Stimulated activated CD8-positive, alpha-beta memory T cell treated with anti-CD3 and anti-CD28 coated beads, Interleukin-15, amount 100 ng/mL, for 4 hours (primary cell): ENCODE data around the gene SLC47A2.
"Not testable (repeated sequence)": the region's sequence is repeated elsewhere in the genome, so short reads cannot be mapped to it uniquely, and the experiment has no call there.

Source experiments
- DNase-seq, 2 donors: peaks; one replicate each; pipeline ENCODE4 v3.0.0-alpha.2; 2020; ENCODE audit warnings: low read depth in 2 of 2

SLC47A2 gene

GRCh38 chr17:19706791-19707727 lies 9.3 kb downstream of the SLC47A2 start:
- no peak for DNase-seq

GRCh38 chr17:19705771-19706770 lies 10.3 kb downstream of the SLC47A2 start:
- no peak for DNase-seq

- no peak for DNase-seq
Observed at GRCh38 chr17:19705201-19705600, 11.2 kb downstream of the SLC47A2 start.

- no peak for DNase-seq
Observed at GRCh38 chr17:19703828-19704613, 12.4 kb downstream of the SLC47A2 start.

- DNase-seq = no peak
Observed at GRCh38 chr17:19703106-19703827, 13.1 kb downstream of the SLC47A2 start.

- DNase-seq = no peak
Observed at GRCh38 chr17:19702217-19702641, 14.2 kb downstream of the SLC47A2 start.

GRCh38 chr17:19686400-19687090 lies 29.8 kb downstream of the SLC47A2 start:
- DNase-seq = no peak

GRCh38 chr17:19684909-19685580 lies 31.3 kb downstream of the SLC47A2 start:
- not testable (repeated sequence) for DNase-seq

GRCh38 chr17:19683117-19683516 lies 33.3 kb downstream of the SLC47A2 start:
- no peak for DNase-seq

- DNase-seq = no peak
Observed at GRCh38 chr17:19678581-19679453, 37.6 kb downstream of the SLC47A2 start.

GRCh38 chr17:19677736-19678379 lies 38.5 kb downstream of the SLC47A2 start:
- DNase-seq = no peak

- no peak for DNase-seq
Observed at GRCh38 chr17:19676896-19677295, 39.5 kb downstream of the SLC47A2 start.

- DNase-seq = no peak
Observed at GRCh38 chr17:19673623-19674022, 42.8 kb downstream of the SLC47A2 start.

- DNase-seq = no peak
Observed at GRCh38 chr17:19672009-19672750, 44.2 kb downstream of the SLC47A2 start.

GRCh38 chr17:19671433-19671832 lies 45.0 kb downstream of the SLC47A2 start:
- DNase-seq = no peak

GRCh38 chr17:19670908-19671307 lies 45.5 kb downstream of the SLC47A2 start:
- no peak for DNase-seq

- DNase-seq = not testable (repeated sequence)
Observed at GRCh38 chr17:19669680-19670079, 46.7 kb downstream of the SLC47A2 start.
